ENCODE results near the gene NKTR.
A peak's percentile ranks its signal among the peaks of the same experiment; 100 is the strongest.

The NKTR gene

DNA sequence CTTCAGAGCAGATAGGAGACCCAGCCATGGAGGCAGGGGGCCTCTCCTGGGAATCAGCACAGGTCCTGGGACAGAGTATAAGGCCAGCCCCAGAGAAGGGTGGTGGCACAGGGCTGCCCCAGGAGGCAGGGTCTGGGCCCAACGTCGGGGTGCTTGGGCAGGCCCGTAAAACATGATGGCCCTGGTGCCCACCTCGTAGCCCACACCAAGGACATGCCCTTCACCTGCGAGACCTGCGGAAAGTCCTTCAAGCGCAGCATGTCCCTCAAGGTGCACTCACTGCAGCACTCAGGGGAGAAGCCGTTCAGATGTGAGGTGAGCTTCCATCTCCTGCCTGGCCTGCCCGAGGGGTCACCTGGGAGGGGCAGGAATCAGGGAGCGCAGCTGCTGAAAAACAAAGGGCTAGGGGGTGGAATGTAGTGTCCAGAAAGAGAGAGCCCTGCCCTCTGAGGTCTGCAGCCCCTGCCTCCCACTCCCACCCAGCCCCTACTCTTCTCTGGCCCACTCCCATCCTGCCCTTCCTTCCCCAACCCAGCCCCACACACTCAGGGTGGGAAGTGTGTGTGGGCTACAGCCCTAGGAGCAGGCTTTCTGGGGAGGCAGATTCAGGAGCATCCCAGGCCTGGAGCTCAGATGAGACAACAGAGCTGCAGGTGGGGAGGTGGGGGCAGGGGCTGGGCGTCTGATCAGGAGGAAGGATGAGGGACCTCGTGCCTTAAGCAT is 62.5 kb downstream of the NKTR start:
- DNase-seq, result no peak

DNA sequence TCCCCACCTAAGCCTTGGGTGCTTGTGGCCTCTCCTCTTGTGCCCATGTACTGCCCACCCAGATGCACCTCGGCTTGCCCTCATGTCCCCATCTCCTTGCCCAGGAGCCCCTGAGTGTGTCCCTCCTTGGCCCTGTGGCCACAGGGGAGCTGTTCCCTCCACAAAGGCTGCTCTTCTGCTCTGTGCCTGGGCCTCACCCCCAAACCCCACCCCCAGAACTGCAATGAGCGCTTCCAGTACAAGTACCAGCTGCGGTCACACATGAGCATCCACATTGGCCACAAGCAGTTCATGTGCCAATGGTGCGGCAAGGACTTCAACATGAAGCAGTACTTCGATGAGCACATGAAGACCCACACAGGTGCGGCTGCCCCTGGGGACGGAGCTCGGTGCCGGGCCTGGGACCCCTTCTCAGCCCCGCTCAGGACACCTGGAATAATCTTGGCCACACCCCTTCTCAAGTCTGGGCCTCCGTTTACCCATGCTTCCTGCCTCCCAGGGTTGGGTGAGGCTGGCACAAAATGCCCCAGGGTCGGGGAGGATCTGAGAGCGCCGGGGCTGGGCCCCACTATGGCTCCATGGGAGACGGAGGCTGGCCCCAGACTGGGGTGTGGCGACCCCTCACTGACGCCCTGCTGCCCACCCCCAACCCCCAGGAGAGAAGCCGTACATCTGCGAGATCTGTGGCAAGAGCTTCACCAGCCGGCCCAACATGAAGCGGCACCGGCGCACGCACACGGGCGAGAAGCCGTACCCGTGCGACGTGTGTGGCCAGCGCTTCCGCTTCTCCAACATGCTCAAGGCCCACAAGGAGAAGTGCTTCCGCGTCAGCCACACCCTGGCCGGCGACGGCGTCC is 63.3 kb downstream of the NKTR start:
- DNase-seq, result no peak

DNA sequence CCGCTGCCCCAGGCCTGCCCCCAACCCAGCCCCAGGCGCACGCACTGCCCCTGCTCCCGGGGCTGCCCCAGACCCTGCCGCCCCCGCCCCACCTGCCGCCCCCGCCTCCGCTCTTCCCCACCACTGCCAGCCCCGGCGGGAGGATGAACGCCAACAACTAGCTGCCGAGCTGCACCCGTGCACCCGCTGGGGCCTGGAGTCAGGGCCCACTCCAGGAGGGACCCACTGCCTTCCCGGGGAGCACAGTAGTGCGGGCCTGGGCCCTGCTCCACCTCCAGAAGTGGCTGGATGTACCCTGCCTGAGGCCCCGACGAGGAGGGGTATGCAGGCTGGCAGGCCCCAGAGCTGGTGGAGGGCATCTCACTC is 63.9 kb downstream of the NKTR start:
- no peak for DNase-seq

DNA sequence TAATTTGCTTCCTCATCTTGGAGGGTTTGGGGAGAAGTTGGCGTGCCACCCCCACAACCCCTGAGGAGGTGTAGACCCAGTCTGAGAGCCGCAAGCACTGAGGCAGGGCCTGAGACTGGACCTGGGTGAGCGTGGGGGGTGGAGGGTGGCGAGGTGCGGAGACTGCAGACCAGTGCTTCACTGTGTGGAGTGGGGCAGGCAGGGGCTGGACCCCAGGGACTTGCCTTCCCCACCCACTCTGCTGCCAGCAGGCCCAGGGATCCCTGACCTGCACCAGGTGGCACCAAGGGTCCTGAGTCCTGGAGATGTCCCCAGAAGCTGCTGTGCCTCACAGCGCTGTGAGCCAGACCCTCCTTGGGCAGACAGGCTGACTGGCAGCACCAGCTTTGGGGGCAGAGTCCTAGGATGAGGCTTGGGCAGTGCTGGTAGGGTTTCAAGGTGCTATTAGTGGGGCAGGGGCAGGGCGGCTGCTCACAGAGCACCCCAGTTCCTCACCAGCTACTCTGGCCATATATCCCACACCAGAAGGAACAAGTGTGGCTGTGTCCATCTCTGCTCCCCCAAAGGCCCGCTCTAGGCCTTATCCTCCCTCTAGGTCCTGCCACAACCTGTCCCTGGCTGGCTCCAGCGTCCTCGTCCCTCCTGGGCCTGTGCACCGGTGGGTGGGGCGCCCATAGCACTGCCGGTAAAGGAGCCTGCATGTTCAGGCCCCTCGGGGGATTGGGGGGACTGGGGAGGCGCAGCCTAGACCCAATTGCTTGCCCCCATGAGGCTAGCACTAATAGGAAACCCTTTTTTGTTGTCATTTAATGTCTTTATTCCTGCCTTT is 64.8 kb downstream of the NKTR start:
- no peak for DNase-seq

DNA sequence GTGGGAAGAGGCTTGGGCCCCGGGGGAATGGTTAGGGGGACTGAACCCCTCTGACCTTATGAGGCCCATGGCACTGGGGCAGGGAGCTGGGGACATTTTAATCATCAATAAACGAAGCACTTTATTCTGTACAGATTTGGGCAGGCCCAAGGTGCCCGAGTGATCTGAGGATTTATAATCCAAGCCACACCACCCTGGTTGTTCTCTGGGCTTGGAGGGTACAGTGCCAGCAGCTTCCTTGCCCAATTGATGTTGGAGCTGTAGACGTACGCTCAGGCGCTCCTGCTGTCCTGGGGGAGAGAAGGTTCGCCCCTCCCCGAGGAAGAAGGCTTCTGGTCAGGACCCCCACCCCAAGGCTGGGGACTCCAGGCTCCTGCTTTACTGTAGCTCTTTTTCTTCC is 65.5 kb downstream of the NKTR start:
- DNase-seq, result no peak

DNA sequence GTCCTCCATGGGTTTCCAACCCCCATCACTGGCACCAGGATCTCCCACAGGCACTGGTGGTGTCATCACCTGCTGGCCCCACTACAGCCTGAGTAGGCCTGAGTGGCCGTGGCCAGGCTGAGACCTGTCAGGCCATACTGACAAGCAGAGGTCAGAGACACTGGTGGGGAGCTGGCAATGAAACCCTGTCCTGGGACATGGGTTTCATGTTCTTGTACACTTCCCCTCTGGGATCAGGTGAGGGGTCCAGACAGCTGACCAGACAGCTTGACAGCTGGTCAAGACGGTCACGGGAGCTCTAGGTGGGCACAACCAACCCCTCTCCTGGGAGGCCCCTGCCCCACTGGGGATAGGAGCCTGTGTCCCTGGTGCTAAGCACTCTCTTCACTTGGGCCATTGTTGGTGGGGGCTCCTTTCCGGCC is 66.1 kb downstream of the NKTR start:
- DNase-seq, result no peak

DNA sequence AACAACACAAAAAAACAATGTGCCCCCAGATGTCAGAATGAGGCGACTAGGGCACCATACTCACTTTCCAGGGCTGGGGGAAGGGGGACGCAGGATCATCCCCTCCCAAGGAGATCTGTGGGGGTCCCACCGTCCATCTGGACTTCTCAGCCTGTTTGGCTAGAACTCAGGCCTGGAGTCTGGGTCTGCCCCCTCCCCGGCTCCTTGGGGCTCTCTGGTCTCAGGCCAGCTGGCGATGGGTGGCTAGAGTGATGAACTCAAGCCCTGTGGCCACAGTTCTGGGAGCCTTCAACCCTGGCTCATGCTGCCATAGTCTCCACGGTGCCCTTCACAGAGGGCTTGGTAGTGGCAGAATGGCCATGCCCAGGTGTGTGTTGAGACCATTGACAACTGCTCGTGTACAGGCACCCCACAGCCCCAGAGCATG is 66.6 kb downstream of the NKTR start:
- no peak for DNase-seq

DNA sequence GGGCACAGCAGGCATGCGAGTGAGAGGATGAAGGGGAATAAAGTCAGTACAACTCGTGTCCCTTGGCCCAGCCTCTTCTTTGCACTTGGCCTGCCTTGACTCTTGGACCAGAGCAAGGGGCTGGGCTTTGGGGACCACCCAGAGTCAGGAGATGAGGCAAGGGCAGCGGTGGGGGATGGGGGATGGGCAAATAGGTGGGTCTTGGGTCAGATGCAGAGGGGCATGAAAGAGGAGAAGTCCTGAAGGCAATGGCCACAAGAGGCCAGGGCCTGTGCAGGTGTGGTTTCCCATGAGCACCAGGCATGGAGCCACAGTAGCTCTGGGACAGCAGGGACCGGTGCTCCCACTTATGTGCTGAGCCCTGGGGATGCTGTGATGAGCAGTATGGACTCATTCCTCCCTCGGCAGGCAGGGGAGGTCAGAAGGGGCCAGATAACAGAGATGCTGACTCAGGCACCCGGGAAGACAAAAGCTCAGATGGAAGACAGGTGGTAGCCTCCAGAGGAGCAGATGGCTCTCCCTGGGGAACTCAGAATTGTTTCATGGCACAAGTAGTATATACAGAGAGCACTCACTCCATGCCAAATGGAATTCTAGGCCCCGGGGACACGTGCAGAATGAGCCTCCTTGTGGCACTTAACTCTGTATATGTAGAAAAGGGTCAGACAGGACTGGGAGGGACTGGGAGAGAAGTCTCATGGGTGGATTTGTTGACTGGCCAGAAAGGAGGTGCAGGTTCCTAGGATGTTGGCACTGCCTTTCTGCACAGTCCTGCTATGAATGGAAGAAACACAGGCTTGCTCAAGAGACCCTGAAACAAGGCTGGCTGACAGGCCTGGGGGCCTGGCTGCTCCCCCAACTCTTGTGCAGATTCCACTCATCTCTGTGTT is 67.3 kb downstream of the NKTR start:
- DNase-seq, result peak; percentile 11

DNA sequence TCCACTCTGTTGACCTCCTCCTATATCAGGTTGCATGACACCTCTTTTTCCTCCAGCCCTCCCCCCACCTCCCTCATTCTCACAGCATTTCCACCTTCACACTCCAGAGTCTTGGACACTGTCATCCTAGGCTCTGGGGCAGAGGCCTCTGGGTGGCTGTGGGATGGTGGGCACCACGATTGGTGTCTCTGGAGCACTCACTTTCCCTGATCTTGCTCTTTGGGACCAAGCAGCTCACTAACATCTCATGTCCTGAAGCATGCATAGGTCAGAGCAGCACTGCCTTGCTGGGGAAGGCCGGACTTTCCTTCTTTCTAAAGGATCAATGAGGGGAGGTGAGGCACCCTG is 67.9 kb downstream of the NKTR start:
- no peak for DNase-seq

DNA sequence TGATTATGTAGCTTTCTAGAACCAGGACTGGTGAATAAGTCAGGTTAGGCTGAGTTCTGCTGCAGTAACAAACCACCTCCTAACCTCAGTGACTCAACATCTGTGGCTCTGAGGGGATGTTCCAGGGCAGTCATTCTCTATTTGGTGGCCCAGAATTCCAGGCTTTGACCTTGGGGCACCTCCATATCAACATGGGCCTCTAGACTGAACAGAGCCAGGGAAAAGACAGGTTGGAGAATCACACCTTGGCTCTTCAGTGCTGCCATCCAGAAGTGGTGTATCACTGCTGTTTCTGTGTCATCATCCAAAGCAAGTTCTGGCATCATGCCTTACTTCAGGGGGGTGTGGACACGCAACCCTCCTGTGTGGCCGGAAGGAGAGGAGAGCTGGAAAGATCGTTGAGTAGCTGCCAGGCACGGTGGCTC is 68.3 kb downstream of the NKTR start:
- no peak for DNase-seq

DNA sequence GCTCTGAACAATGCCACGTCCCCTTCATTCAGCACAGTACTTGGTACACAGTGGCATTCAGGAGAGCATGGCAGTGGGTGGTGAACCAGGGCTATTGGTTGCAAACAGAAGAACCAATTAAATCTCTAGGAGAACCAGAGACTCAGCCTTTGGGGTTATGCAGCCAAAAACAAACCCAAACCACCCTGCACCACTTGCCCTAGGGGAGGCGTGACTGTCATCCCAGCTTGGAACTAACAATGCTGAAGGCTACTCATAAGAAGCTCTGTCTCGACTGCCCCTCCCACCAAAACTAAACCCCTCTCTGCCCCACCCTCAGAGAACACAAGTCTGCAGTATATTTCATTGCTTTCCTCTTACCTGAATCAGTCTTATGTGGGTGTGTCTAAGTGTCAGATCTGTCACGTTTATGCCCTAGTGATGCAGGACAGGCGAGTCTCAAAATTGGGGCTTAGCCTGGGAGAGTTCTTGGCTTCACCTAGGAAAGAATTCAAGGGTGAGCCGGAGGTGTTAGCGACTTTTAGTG is 69.6 kb downstream of the NKTR start:
- DNase-seq, result no peak

DNA sequence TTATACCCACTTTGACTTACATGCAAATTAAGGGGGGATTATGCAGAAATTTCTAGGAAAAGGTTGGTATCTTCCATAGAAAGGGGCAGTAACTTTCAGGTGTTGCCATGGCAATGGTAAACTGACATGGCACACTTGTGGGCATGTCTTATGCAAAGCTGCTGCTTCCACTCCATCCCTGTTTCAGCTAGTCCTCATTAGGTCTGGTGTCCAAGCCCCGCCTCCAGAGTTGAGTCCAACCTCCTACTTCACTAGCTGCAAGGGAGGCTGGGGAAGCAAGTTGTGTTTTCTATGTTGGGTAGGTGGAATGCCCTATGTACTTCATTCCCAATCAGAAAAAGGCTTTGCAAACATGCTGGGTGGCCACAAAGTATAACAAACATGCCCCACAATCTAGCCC is 70.2 kb downstream of the NKTR start:
- no peak for DNase-seq

DNA sequence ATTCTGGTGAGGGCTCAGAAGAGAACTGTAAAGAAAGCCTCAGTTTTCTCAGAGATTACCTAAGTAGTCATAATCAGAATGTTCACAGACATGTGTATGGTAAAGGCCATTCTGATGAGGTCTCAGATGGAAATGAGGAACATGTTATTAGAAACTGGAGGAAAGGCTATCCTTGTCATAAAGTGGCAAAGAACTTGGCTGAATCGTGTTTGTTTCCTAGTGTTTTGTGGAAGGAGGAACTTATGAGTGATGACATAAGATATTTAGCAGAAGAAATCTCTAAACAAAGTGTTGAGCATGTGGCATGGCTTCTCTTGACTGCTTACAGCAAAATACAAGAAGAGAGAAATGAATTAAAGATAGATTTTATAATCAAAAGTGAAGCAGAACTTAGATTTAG is 72.0 kb downstream of the NKTR start:
- no peak for DNase-seq

DNA sequence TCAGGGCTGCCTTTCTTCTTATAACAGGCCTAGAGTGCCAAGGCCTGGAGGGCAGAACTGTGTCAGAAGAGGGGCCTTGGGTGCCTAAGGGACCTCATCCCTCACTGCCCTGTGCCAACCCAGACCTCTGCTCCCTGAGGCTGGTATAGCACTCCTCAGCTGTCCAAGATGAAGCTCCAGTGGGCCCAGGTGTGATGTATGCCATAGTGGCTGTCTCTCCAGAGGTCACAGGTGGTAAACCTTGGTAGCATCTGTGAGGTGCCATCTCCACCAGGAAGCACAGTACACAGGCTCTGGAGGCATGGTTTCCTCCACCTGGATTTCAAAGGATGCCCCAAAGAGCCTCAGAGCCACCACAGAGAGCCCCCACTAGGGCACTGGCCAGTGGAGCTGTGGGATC is 72.6 kb downstream of the NKTR start:
- no peak for DNase-seq

DNA sequence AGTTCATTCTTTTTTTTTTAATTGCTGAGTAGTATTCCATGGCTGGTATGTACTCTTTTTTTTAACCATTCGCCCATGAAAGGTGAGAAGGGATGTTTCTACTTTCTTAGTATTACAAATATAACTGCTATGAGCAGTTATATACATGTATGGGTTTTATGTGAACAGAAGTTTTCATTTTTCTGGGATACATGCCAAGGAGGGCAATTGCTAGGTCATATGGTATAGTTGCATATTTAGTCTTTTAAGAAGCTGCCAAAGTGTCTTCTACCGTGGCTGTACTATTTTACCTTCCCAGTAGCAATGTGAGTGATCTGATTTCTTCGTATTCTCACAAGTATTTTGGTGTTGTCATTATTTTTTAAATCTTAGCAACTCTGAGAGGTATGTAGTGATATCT is 73.7 kb downstream of the NKTR start:
- no peak for DNase-seq

DNA sequence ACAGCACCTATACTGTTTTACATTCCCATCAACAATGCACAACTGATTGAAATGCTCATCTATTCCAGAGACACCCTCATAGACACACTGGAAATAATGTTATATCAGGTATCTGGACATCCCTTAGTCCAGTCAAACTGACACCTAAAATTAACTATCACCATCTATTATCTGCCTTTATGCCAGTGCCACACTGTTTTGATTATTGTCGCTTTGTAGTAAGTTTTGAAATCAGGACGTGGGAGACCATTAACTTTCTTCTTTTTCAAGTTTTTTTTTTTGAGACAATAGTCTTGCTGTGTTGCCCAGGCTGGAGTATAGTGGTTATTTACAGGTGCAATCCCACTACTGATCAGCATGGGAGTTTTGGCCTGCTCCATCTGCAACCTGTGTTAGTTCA is 75.4 kb downstream of the NKTR start:
- DNase-seq, result no peak

DNA sequence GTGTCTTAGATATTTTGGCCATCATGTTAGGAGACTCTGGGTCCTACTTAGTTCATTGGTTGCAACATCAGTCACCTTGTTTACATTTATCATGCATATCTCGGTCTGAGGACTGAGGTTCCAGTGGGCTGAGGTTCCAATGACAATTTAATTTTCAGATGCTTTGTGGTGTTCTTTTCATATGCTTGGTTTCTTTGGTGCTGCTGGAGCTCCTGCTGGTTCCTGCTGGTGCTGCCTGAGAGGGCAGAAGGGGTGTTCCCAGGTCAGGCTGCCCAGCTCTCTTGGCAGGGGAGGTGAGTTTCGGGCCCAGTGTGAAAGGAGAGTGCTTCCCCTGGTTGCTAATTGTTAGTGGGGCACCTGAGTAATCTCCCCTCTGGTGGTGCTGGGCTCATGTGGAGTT is 78.0 kb downstream of the NKTR start:
- no peak for DNase-seq

DNA sequence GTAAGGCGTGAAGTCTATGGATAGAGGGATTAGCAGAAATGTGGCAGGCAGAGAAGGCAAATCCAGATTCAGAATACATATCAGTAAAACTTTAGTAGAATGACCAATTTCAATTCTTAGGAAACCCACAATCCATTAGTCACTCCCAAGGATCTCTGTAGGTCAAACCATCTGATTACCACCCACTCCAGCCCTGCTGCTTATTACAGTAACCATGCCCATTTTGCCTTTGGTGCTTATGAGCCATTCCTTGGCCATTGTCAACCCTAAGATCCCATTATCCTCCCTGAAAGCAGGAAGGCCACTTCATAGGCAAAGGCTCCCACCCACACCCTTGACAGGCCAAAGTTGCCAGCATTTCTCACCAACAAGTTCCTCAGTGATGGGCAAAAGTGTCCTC is 79.8 kb downstream of the NKTR start:
- DNase-seq, result no peak

DNA sequence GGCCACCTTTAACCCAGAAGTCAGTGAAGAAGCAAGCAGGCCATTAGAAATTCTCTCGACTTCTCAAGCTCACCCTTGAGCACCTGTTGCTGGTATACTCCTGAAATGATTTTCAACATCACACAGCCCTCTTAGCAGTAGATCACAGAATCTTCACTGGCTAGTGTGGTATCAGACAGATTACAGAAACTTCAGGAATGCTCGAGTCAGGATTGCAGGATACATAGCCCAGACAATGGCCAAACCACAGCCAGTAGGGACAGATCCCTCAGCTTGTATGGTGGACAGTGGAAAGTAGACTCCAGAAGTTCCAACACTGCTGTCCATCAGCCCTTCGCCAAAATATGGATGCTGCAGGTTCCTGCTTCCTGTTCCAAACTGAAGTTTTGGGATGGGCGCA is 80.3 kb downstream of the NKTR start:
- no peak for DNase-seq

DNA sequence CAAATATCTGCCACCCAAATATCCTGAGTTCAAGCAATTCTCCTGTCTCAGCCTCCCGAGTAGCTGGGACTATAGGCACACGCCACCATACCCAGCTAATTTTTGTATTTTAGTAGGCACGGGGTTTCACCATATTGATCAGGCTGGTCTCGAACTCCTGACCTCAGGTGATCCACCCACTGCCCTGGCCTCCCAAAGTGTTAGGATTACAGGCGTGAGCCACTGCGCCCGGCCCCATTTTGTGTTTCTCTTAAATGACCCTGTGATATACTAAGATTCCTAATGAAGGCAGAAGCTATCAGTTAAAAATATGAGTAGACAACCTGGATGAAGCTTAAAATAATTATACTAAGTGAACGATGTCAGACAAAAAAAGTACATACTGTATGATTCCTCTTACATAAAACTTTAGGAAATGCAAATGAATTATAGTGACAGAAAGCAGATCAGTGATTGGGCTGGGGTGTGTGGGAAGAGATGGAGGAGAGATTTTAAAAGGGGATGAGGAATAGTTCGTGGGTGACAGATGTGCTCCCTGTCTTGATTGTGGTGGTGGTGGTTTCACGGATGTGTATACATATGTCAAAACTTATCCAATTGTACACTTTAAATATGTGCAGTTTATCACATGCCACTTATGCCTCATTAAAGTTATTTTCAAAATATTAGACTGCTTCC is 81.0 kb downstream of the NKTR start:
- no peak for DNase-seq

DNA sequence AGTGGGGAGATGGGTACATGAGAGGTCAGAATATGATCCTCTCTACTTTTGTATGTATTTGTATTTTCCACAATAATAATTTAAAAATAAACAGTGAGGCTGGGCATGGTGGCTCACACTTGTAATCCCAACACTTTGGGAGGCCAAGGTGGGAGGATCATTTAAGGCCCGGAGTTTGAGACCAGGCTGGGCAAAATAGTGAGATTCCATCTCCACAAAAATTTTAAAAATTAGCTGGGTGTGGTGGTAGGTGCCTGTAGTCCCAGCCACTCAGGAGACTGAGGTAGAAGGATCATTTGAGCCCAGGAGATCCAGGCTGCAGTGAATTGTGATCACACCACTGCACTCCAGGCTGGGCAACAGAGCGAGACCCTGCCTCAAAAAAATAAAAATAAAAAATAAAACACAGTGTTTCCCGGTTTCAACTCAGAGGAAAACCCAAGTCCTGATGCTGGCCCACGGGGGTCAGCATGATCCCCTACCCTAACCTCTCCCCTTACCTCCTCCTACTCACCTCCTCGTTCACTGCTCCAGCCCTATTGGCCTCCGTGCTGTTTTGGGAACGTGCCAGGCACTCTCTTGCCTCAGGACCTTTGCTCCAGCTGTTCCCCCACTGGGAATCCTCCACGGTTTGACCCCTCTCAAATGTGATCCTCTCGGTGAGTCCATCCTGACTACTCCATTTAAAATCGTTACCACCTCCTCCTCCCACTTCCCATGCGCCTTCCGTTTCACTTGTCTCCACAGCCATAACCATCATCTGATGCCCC is 82.0 kb downstream of the NKTR start:
- no peak for DNase-seq

Data from COR-L47 (cell line).